HepG2 (cell line): Measurements from ENCODE around the gene CTRB2. TPM values are rescaled to one million over a fixed set of nuclear protein-coding genes. Genes with fewer than 3 reads are reported as not detected.
A peak's percentile ranks its signal among the peaks of the same experiment; 100 is the strongest.

Experiments
- ARNT2 ChIP-seq: sonication (generic); formaldehyde crosslinking; IDR thresholded peaks from 2 replicates; pipeline ENCODE4 v1.8.0; 2022; ENCODE audit warnings: mild to moderate bottlenecking, low read depth, missing genetic modification reagents, moderate library complexity
- BCL6 ChIP-seq: IDR thresholded peaks from 2 replicates; pipeline ENCODE4 v1.6.1; 2016; ENCODE audit warnings: missing genetic modification reagents, missing compliant biosample characterization
- CBX1 ChIP-seq: IDR thresholded peaks from one replicate; pipeline ENCODE4 v1.6.1; 2016; ENCODE audit warnings: antibody characterized with exemption, low read depth
- CCDC6 ChIP-seq: sonication (generic); formaldehyde crosslinking; IDR thresholded peaks from 2 replicates; pipeline ENCODE4 v1.8.1; 2022; ENCODE audit warnings: mild to moderate bottlenecking, missing genetic modification reagents, moderate library complexity
- HMGXB4 ChIP-seq, 2 experiments: sonication (generic) in 1 of 2; formaldehyde crosslinking in 1 of 2; IDR thresholded peaks; 2 replicates each; pipeline versions ENCODE4 v1.4.0 to v1.6.1; 2018 to 2020; ENCODE audit warnings: missing genetic modification reagents in 2 of 2, borderline replicate concordance in 1 of 2, low read depth in 1 of 2, mild to moderate bottlenecking in 1 of 2, missing biosample characterization in 1 of 2
- HOXD1 ChIP-seq: sonication (generic); formaldehyde crosslinking; IDR thresholded peaks from 2 replicates; pipeline ENCODE4 v1.5.0; 2020; ENCODE audit warnings: missing genetic modification reagents
- KLF11 ChIP-seq: IDR thresholded peaks from 2 replicates; pipeline ENCODE4 v1.6.1; 2016; ENCODE audit warnings: missing compliant biosample characterization
- NAIF1 ChIP-seq: sonication (generic); formaldehyde crosslinking; IDR thresholded peaks from 2 replicates; pipeline ENCODE4 v1.5.0; 2020; ENCODE audit warnings: mild to moderate bottlenecking, missing genetic modification reagents, borderline replicate concordance
- PRMT3 ChIP-seq: sonication (generic); formaldehyde crosslinking; IDR thresholded peaks from 2 replicates; pipeline ENCODE4 v1.8.1; 2022; ENCODE audit warnings: low read depth, mild to moderate bottlenecking, moderate library complexity, missing genetic modification reagents, borderline replicate concordance
- SAP130 ChIP-seq: IDR thresholded peaks from 2 replicates; pipeline ENCODE4 v1.6.1; 2016; ENCODE audit warnings: low read depth
- SMC3 ChIP-seq: IDR thresholded peaks from 2 replicates; pipeline ENCODE4 v1.6.1; 2011; ENCODE audit warnings: low read length, improper control_type of control experiment
- SRSF9 ChIP-seq: fragments of 200-400 bp; formaldehyde crosslinking; IDR thresholded peaks from 2 replicates; pipeline ENCODE4 v1.6.1; 2018; ENCODE audit warnings: borderline replicate concordance, mild to moderate bottlenecking, low read depth, low read length; ENCODE audit not compliant: insufficient read depth, poor library complexity, severe bottlenecking
- SSRP1 ChIP-seq: IDR thresholded peaks from 2 replicates; pipeline ENCODE4 v1.6.1; 2016; ENCODE audit warnings: control low read depth
- TCF7 ChIP-seq: sonication (generic); IDR thresholded peaks from 2 replicates; pipeline ENCODE4 v1.6.1; 2016; ENCODE audit warnings: antibody characterized with exemption, low read depth
- TFDP1 ChIP-seq: IDR thresholded peaks from 2 replicates; pipeline ENCODE4 v1.6.1; 2016; ENCODE audit warnings: missing compliant biosample characterization, missing genetic modification reagents, borderline replicate concordance
- ZBTB20 ChIP-seq: sonication (generic); formaldehyde crosslinking; IDR thresholded peaks from 2 replicates; pipeline ENCODE4 v1.8.1; 2023; ENCODE audit warnings: missing genetic modification reagents, low read depth, mild to moderate bottlenecking, borderline replicate concordance
- ZBTB3 ChIP-seq: sonication (generic); formaldehyde crosslinking; IDR thresholded peaks from 2 replicates; pipeline ENCODE4 v1.4.0; 2020; ENCODE audit warnings: low read depth, mild to moderate bottlenecking, moderate library complexity, missing genetic modification reagents, borderline replicate concordance
- ZMYM2 ChIP-seq: sonication (generic); formaldehyde crosslinking; IDR thresholded peaks from 2 replicates; pipeline ENCODE4 v1.8.0; 2022; ENCODE audit warnings: mild to moderate bottlenecking, missing genetic modification reagents
- ZNF121 ChIP-seq: sonication (generic); formaldehyde crosslinking; IDR thresholded peaks from 2 replicates; pipeline ENCODE4 v1.5.0; 2020; ENCODE audit warnings: mild to moderate bottlenecking, missing genetic modification reagents
- ZNF3 ChIP-seq: IDR thresholded peaks from 2 replicates; pipeline ENCODE4 v1.7.0; 2017; ENCODE audit warnings: inconsistent platforms
- ZNF317 ChIP-seq: sonication (generic); formaldehyde crosslinking; IDR thresholded peaks from 2 replicates; pipeline ENCODE4 v1.5.0; 2020; ENCODE audit warnings: mild to moderate bottlenecking, missing genetic modification reagents
- ZNF468 ChIP-seq: sonication (generic); formaldehyde crosslinking; IDR thresholded peaks from 2 replicates; pipeline ENCODE4 v1.8.0; 2022; ENCODE audit warnings: mild to moderate bottlenecking, moderate library complexity, missing genetic modification reagents
- ZNF484 ChIP-seq: sonication (generic); formaldehyde crosslinking; IDR thresholded peaks from 2 replicates; pipeline ENCODE4 v1.5.1; 2020; ENCODE audit warnings: mild to moderate bottlenecking, low read depth, missing genetic modification reagents, borderline replicate concordance
- ZNF550 ChIP-seq: sonication (generic); formaldehyde crosslinking; IDR thresholded peaks from 2 replicates; pipeline ENCODE4 v1.4.0; 2020; ENCODE audit warnings: mild to moderate bottlenecking, missing genetic modification reagents, borderline replicate concordance
- ZNF557 ChIP-seq: sonication (generic); formaldehyde crosslinking; IDR thresholded peaks from 2 replicates; pipeline ENCODE4 v1.4.0; 2020; ENCODE audit warnings: missing genetic modification reagents
- ZNF572 ChIP-seq: sonication (generic); formaldehyde crosslinking; IDR thresholded peaks from 2 replicates; pipeline ENCODE4 v1.5.1; 2020; ENCODE audit warnings: mild to moderate bottlenecking, missing genetic modification reagents
- ZNF790 ChIP-seq: sonication (generic); formaldehyde crosslinking; IDR thresholded peaks from 2 replicates; pipeline ENCODE4 v1.8.0; 2022; ENCODE audit warnings: missing genetic modification reagents, mild to moderate bottlenecking, borderline replicate concordance
- polyA plus RNA-seq, 8 experiments: library from polyadenylated mRNA; depleted of rRNA in 3 of 8; stranded (reverse) in 7 of 8; unstranded in 1 of 8; fragments of >200 nt; fragmentation: Illumina TruSeq in 4 of 8; extraction: Trizol in 4 of 8; gene quantifications; 2 replicates each; pipeline versions ENCODE4 v1.2.1 to v1.2.3, GENCODE V29; 2011 to 2016; ENCODE audit warnings: low read depth in 4 of 8, missing spikeins in 1 of 8, mixed read lengths in 1 of 8; ENCODE audit not compliant: insufficient read depth in 1 of 8
- total RNA-seq, 5 experiments: library from RNA; depleted of rRNA; stranded (reverse); fragments of >200 nt; fragmentation: Illumina TruSeq; extraction: Trizol; gene quantifications; 2 replicates each; pipeline ENCODE4 v1.2.3, GENCODE V29; 2016; ENCODE audit warnings: low read depth in 1 of 5
- TF ChIP-seq, protein P1 (sequence below): sonication (generic); formaldehyde crosslinking; IDR thresholded peaks from 2 replicates; pipeline ENCODE4 v1.8.0; 2022; ENCODE audit warnings: low read depth, missing genetic modification reagents

The CTRB2 gene
- total and polyA plus RNA-seq, 2 of the 13 experiments (the other 11 are each of a cell fraction or from before 2014, with no cell fraction given): 0.13 TPM; not detected in 1

DNA sequence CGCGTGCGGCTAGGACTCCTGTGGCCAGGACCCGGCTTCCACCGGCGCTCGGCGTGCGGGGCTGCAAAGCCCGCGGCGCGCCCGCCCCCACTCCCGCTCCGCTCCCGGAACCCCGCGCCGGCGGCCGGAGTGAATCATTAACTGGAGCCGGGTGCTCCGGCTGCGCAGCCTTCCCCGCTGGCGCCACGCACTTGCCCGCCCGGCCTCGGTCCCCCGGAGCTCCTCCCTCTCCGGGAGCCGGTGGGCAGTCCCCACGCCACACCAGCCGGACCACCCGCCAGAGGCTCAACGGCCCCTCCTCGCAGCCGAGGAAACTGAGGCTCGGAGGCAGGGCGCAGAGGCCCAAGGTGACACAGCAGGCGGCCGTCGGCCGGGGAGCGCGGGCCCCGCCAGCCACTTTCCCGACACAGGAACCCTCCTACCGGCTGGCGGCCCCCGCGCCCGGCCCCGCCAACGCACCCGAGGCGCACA, 43.9 kb upstream of the CTRB2 start (continued):
- TF ChIP-seq ZNF317 (CRISPR knock-in tag) (no peak; the same call in 1 of the 2 replicates), HOXD1 (CRISPR knock-in tag) (no peak), SSRP1 (no peak; the same call in 1 of the 2 replicates), CCDC6 (CRISPR knock-in tag) (no peak), ZBTB3 (peak; percentile 81), ARNT2 (CRISPR knock-in tag) (peak; percentile 39), ZNF557 (no peak), SAP130 (CRISPR knock-in tag) (peak; percentile 73), ZNF468 (no peak), ZNF121 (CRISPR knock-in tag) (0 out of 2 replicates have a peak, but pooled peaks have one; percentile 27), TCF7 (no peak), ZNF572 (no peak), BCL6 (CRISPR knock-in tag) (no peak), ZMYM2 (no peak), SRSF9 (no peak), ZNF484 (no peak), NAIF1 (CRISPR knock-in tag) (no peak; the same call in 1 of the 2 replicates), ZBTB20 (CRISPR knock-in tag) (no peak), PRMT3 (CRISPR knock-in tag) (no peak), ZNF3 (CRISPR knock-in tag) (no peak), CBX1 (no peak), ZNF550 (CRISPR knock-in tag) (no peak), ZNF790 (CRISPR knock-in tag) (peak; percentile 98; the same call in 1 of the 2 replicates), SMC3 (no peak), HMGXB4 (CRISPR knock-in tag; IDR thresholded peaks at IDR 0.05; ENCODE audit: borderline replicate concordance in 1 of 2, low read depth in 1 of 2) (peak in 1 of 2 experiments; percentile 67; a peak in 3 of 4 replicates), KLF11 (CRISPR knock-in tag) (no peak), TFDP1 (CRISPR knock-in tag) (peak; percentile 53; the same call in 1 of the 2 replicates)
- TF ChIP-seq, protein P1, sequence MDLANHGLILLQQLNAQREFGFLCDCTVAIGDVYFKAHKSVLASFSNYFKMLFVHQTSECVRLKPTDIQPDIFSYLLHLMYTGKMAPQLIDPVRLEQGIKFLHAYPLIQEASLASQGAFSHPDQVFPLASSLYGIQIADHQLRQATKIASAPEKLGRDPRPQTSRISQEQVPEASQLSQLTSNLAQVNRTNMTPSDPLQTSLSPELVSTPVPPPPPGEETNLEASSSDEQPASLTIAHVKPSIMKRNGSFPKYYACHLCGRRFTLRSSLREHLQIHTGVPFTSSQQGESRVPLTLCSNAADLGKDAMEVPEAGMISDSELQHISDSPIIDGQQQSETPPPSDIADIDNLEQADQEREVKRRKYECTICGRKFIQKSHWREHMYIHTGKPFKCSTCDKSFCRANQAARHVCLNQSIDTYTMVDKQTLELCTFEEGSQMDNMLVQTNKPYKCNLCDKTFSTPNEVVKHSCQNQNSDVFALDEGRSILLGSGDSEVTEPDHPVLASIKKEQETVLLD (CRISPR knock-in tag): no peak
